ENCODE data around the gene CETN2.
A peak's percentile ranks its signal among the peaks of the same experiment; 100 is the strongest.
"Not testable (repeated sequence)": the region's sequence is repeated elsewhere in the genome, so short reads cannot be mapped to it uniquely, and the experiment has no call there.

The CETN2 gene

DNA sequence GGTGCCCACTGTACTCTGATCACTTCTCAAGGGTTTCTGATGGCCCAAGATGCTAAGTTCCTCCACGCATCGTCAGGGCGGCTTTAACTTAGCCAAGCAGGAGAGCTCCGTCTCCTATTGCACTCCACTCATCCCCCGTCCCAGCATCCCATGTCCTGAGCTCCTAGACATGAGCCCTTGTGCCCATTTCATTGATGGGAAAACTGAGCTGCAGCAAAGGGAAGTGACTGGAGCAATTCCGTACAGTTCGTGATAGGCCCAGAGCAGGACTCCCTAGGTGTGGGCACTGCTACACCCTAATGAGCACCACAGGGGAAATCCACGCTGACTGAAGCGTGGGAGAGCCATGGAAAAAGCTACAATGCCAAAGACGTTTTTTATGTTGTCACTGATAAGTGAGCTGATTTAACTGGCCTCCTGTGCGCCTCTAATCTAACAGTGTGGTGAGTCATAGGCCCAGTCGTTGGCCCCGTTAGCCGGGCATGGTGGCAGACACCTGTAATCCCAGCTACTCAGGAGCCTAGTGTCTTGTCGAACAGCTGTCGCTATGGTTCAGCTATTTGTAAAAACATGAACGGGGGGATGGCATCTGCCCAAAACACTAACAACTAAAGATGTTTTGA lies 15.2 kb upstream of the CETN2 start:
- ATAC-seq (no peak), DNase-seq (ENCODE audit: low spot score in 2 of 2) (no peak)
- H3K27ac Mint-ChIP-seq, result no peak overlapping the region
- H3K4me3 Mint-ChIP-seq, result no peak overlapping the region
- H3K9me3 Mint-ChIP-seq, result no peaks in the 10 kb centered on the region
- H3K4me1 Mint-ChIP-seq, result no peaks in the 10 kb centered on the region
- H3K36me3 Mint-ChIP-seq, result peaks cover 13% of the 10 kb centered on the region

DNA sequence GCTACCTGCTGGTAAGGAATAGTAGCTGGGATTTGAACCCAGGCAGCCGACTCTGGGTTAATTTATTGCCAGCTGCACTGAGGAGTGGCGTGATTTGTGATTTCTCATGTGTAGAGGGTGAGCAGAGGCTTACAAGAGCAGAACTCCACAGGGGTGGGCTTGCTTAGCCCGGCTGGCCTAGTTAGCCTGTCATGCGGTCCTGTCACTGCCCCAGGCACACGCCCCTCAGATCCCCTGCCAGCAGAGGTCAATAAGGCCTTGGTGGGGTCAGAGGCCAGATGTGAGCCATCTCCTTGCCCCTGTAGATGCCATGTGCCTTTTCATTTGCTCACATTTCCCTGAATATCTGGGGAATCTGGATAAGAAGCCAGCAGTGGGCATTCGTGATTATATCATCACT lies 13.7 kb upstream of the CETN2 start:
- H3K27ac Mint-ChIP-seq, result no peak overlapping the region
- no peaks in the 10 kb centered on the region for H3K9me3 Mint-ChIP-seq
- ATAC-seq, result no peak
- H3K36me3 Mint-ChIP-seq, result peaks cover 9% of the 10 kb centered on the region
- H3K4me3 Mint-ChIP-seq, result no peak overlapping the region
- no peak for DNase-seq (ENCODE audit: low spot score in 2 of 2)
- peaks cover 5% of the 10 kb centered on the region for H3K4me1 Mint-ChIP-seq

DNA sequence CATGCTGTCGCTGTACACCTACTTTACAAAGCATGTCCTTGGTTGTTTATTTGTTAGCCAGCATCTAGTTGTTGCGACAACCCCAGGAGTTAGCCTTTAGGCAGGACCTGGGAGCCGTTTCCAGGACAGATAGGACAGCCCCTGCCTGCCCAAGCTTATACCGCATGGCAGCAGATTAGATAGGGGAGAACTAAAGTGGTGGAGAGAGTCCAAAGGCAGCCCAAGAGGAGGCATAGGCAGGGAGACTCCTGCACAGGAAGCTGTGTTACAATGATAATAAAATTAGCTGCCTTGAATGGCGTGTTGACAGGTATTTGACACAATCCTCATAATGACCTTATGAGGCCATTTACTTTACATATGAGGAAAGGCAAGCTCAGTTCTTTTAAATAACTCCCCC lies 13.3 kb upstream of the CETN2 start:
- no peaks in the 10 kb centered on the region for H3K9me3 Mint-ChIP-seq

DNA sequence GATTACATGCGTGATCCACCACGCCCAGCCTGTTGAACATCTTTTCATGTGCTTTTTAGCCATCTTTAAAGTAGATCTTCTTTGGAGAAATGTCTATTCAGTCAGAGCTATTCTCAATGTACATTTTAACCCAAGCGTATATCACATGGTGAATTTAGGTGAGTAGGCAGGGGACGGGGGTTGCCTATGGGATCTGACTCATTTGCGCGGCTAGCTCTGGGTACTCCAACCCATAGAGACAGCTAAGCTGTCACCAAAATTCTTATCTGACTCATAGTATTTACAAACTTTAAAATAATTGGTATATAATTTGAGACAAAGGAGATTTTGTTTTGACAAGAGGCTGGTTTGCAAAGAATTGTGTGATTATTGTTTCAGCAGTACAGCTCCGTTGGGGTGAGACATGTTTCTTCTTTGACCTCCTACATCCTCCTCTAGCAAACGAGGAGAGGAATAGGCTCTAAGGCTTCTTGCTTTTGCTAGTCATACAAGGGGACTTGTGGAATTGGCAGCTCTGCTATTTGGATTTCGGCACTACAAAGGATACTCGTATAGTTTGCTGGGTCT lies 12.3 kb upstream of the CETN2 start:
- peaks cover 15% of the 10 kb centered on the region for H3K4me1 Mint-ChIP-seq
- no peak overlapping the region for H3K4me3 Mint-ChIP-seq
- peaks cover 4% of the 10 kb centered on the region for H3K36me3 Mint-ChIP-seq
- H3K9me3 Mint-ChIP-seq, result no peaks in the 10 kb centered on the region
- no peak for ATAC-seq
- H3K27ac Mint-ChIP-seq, result no peak overlapping the region
- no peak for DNase-seq (ENCODE audit: low spot score in 2 of 2)

More for the DNA sequence above, 13.3 kb upstream of the CETN2 start:
- no peak for ATAC-seq
- H3K4me3 Mint-ChIP-seq, result no peak overlapping the region
- peaks cover 9% of the 10 kb centered on the region for H3K36me3 Mint-ChIP-seq
- H3K27ac Mint-ChIP-seq, result no peak overlapping the region
- H3K4me1 Mint-ChIP-seq, result peaks cover 5% of the 10 kb centered on the region
- no peak for DNase-seq (ENCODE audit: low spot score in 2 of 2)

DNA sequence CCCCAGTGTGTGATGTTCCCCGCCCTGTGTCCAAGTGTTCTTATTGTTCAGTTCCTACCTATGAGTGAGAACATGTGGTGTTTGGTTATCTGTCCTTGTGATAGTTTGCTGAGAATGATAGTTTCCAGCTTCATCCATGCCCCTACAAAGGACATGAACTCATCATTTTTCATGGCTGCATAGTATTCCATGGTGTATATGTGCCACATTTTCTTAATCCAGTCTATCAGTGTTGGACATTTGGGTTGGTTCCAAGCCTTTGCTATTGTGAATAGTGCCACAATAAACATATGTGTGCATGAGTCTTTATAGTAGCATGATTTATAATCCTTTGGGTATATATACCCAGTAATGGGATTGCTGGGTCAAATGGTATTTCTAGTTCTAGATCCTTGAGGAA lies 4.9 kb upstream of the CETN2 start:
- not testable (repeated sequence) for H3K9me3 Mint-ChIP-seq; ATAC-seq; DNase-seq (ENCODE audit: low spot score in 2 of 2); H3K27ac Mint-ChIP-seq; H3K4me3 Mint-ChIP-seq
- peaks cover 12% of the 10 kb centered on the region for H3K36me3 Mint-ChIP-seq
- peaks cover 42% of the 10 kb centered on the region for H3K4me1 Mint-ChIP-seq

DNA sequence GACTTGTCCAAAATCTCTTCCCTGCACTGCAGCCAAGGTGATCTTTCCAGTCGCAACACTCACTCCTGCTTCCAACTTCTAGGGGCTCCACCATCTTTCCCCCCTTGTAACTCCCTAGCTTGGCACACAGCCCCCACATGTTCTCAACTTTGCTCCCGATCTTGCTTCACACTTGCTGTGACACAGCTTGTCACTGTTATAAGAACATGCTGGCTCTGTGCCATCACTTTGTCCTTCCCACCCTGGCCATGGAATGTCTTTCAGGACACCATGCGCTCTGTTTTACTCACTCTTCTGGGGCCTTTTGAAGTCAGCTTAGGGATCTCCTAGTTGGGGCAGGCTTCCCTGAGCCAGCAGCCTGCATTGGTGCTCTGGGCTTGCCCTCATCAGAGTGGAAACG lies 2.8 kb upstream of the CETN2 start:
- H3K4me3 Mint-ChIP-seq, result no peak overlapping the region

DNA sequence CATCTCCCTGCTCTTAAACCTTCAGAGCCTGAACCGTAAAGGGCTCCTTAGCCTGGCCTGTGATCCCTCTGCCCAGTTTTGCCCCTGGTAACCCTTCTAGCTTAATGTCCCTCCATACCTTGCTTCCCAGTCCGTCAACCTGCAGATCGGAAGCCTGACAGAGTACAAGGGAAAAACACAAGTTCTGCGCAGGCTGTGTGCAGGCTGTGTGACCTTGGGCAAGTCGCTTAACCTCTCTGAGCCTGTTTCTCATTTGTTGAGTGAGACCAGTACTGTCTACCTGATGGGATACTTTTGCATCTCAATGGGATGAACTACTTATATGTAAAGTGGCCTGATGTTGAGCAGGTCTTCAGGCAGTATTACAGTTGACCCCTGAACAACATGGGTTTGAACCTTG lies 2.0 kb upstream of the CETN2 start:
- no peaks in the 10 kb centered on the region for H3K9me3 Mint-ChIP-seq
- no peak for ATAC-seq
- peaks cover 12% of the 10 kb centered on the region for H3K36me3 Mint-ChIP-seq
- H3K27ac Mint-ChIP-seq, result no peak overlapping the region
- DNase-seq (ENCODE audit: low spot score in 2 of 2), result no peak
- H3K4me3 Mint-ChIP-seq, result peak overlapping the region; percentile 89
- H3K4me1 Mint-ChIP-seq, result peaks cover 32% of the 10 kb centered on the region

More for the DNA sequence above, 2.8 kb upstream of the CETN2 start:
- no peak for DNase-seq (ENCODE audit: low spot score in 2 of 2)
- no peak for ATAC-seq
- H3K27ac Mint-ChIP-seq, result no peak overlapping the region
- H3K36me3 Mint-ChIP-seq, result peaks cover 12% of the 10 kb centered on the region
- no peaks in the 10 kb centered on the region for H3K9me3 Mint-ChIP-seq
- H3K4me1 Mint-ChIP-seq, result peaks cover 37% of the 10 kb centered on the region

DNA sequence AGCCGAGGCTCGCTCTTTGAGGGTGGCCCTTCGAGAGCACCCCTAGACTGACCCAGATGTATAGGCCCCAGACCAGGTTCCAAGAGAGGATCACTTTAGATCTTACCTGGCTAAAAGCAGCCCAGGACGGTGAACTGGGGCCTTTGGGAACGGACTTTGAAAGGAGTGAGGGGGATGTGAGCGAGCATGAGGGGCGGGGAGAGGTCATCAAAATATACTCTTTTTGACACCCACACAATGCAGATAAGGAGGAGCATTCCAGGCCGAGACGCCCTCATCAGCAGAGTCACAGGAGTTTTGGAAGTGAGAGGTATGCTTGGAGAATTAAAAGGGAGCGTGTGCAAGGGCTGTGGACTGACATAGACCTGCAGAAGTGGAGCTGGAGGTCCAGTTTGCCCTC lies 834 bp upstream of the CETN2 start:
- peak overlapping the region; percentile 89 for H3K4me3 Mint-ChIP-seq
- ATAC-seq (no peak), DNase-seq (ENCODE audit: low spot score in 2 of 2) (no peak)
- H3K9me3 Mint-ChIP-seq, result no peaks in the 10 kb centered on the region
- H3K4me1 Mint-ChIP-seq, result peaks cover 32% of the 10 kb centered on the region
- H3K36me3 Mint-ChIP-seq, result peaks cover 12% of the 10 kb centered on the region
- peak overlapping the region; percentile 95 for H3K27ac Mint-ChIP-seq

DNA sequence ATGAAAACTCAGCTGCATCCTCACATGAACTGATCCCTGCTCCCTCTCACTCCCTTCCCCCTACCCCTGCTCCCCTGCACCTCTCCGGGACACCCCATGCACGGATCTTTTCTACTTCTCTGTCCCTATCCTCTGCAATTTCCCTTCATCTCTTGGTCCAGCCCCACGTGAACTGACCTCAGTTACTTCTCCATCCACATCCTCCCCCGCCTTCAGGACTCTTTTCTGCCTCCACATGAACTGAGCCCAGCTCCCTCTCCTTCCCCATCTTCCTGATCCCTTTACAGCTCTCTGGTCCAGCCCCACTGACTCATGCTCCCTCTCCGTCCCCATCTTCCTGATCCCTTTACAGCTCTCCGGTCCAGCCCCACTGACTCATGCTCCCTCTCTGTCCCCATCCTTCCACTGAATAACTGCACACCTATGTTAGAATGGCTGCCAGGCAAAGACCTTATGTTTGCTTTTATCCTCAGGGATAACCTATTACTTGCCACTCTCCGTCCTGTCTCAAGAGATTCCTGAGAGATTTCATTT lies 5.6 kb downstream of the CETN2 start:
- ATAC-seq, result no peak
- no peak for DNase-seq (ENCODE audit: low spot score in 2 of 2)
- H3K4me3 Mint-ChIP-seq, result no peak overlapping the region
- no peaks in the 10 kb centered on the region for H3K36me3 Mint-ChIP-seq
- no peaks in the 10 kb centered on the region for H3K4me1 Mint-ChIP-seq
- no peak overlapping the region for H3K27ac Mint-ChIP-seq
- H3K9me3 Mint-ChIP-seq, result no peaks in the 10 kb centered on the region

DNA sequence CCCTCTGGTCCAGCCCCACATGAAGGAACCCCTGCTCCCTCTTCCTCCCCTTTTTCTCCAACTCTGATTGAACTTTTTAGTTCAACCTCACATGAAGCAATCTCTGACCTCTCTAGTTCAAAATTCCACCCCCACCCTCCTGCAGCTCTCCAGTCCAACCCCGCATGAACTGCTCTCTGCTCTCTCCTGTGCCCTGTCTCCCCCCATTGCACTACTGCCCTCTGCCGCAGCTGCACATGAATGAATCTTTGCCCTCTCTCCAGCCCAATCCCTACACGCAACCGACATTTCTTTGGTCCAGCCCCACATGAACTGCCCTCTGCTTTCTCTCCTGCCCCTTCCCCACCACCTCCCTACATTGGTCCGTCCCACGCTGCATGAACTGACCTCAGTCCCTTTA lies 6.9 kb downstream of the CETN2 start:
- Mint-ChIP-seq H3K36me3 (no peaks in the 10 kb centered on the region), H3K9me3 (no peaks in the 10 kb centered on the region), H3K4me1 (no peaks in the 10 kb centered on the region), H3K4me3 (no peak overlapping the region), H3K27ac (no peak overlapping the region)
- ATAC-seq, result no peak
- no peak for DNase-seq (ENCODE audit: low spot score in 2 of 2)

DNA sequence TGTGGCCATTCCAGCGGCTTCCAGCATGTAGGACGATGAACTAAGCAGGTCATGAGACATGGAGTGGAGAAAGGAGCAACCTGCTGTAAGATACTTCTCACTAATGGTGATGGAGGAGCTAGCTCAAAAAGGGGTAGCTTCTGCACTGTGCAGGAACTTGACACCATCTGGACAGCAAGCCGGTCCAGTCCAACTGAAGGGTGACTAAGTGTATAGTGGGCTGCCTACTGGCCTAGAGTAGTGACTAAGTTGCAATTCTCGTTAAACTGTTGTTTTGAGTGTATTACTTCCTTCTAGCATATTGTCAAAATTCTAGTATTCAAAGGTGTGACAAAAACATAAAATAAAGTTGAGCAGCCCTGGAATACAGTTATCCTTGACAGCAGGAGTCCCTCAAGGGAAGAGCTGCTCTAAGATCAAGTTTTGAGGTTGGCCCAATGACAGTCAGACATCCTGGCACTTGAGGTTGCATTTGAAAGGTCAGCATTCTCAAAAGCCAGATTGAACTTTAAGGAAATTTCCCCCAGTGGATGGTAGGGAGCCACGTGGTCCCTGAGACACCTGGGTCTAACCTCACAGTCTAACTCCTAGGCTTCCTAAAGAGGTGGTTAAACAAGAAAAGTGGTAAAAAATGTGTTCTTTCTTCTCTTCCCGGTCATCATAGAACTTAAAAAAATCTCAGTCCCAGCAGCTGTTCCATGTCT lies 8.0 kb downstream of the CETN2 start:
- Mint-ChIP-seq H3K36me3 (no peaks in the 10 kb centered on the region), H3K9me3 (no peaks in the 10 kb centered on the region), H3K4me3 (no peak overlapping the region), H3K27ac (no peak overlapping the region), H3K4me1 (no peaks in the 10 kb centered on the region)
- ATAC-seq, result no peak
- no peak for DNase-seq (ENCODE audit: low spot score in 2 of 2)

DNA sequence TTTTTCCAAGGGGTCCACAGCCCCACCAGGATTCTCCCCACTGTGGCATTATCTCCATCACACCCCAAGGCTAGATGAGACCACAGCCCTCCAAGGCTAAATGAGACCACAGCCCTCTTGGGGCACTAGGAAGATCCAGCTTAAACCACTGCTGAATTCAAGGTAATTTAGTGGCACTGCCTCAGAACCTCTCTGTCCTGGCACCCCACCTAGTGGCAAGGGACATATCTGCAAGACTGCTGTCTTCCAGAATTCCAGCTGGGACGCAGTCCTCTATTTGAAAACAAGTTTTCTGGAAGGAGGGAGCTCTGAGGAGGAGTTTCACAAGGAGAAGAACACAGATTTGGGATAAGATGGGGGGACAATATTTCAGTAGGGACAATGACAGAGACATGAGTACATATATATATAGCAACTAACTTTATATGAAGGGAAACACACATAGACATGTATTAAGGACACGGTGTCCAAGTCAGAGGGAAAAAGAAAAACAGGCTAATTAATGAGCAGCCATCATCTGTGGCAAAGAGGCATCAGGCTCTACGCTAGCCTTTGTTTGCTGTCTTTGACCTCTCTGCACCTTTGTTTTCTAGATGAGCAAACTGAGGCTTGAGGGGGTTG lies 9.3 kb downstream of the CETN2 start:
- ATAC-seq (no peak), DNase-seq (ENCODE audit: low spot score in 2 of 2) (no peak)
- Mint-ChIP-seq H3K9me3 (no peaks in the 10 kb centered on the region), H3K36me3 (no peaks in the 10 kb centered on the region), H3K4me1 (no peaks in the 10 kb centered on the region), H3K4me3 (no peak overlapping the region), H3K27ac (no peak overlapping the region)

DNA sequence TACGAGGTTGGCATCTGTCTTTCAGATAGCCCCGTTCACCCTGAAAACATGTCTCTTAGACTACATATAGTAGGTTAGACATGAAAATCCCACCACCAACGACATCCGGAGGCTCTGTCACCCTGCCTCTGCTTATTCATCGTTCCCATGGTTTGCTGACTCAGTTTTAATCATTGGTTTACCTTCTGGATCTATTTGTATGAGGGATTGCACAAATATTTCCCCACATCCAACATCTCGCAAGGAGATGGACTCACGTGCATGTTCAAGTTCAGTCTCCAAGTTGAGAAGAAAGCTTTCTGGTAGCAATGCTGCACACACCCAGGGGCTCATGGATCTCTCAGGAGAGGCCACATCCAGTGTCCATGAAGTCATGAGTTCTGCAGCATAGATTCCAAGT lies 10.8 kb downstream of the CETN2 start:
- DNase-seq (ENCODE audit: low spot score in 2 of 2) (no peak), ATAC-seq (no peak)
- Mint-ChIP-seq H3K36me3 (no peaks in the 10 kb centered on the region), H3K4me1 (no peaks in the 10 kb centered on the region), H3K9me3 (no peaks in the 10 kb centered on the region), H3K4me3 (no peak overlapping the region), H3K27ac (no peak overlapping the region)

DNA sequence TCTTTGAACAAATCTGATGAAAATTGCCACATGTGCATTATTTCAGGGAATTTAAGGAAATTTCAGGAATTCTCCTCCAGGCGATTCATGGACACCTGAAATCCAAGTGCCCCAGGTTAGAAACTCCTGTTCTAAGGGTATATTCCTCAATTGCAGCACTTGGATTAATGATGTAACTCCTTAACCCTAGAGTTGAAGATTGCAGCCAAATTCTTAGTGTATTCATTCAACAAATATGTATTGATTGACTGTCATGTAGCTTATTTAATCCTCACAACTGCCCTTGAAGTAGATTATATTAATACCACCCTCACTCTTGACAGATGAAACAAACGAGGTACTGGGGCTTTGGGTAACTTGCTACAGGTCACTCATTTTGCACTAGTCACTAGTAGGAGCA lies 11.3 kb downstream of the CETN2 start:
- H3K27ac Mint-ChIP-seq, result no peak overlapping the region
- H3K36me3 Mint-ChIP-seq, result no peaks in the 10 kb centered on the region
- DNase-seq (ENCODE audit: low spot score in 2 of 2) (no peak), ATAC-seq (no peak)
- no peaks in the 10 kb centered on the region for H3K9me3 Mint-ChIP-seq
- H3K4me3 Mint-ChIP-seq, result no peak overlapping the region
- peaks cover under 1% of the 10 kb centered on the region for H3K4me1 Mint-ChIP-seq

DNA sequence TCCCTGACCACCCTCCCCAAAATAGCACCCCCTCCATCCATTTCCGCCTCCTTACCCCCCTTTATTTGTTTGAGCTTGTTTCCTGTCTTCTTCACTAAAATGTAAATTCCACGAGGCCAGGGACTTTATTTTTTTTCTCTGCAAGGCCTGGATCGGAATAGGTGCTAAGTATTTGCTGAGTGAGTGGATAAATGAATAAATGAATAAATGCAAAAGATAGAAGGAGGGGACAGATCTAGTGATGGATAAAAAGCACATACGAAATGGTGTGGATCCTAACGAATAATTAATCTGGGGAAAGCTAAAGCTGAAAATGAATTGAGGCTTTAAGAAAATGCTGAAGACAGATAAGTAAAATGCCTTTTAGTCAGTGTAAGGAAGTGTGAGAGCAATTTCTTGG lies 12.2 kb downstream of the CETN2 start:
- no peak overlapping the region for H3K27ac Mint-ChIP-seq
- H3K4me1 Mint-ChIP-seq, result peaks cover 8% of the 10 kb centered on the region
- ATAC-seq (no peak), DNase-seq (ENCODE audit: low spot score in 2 of 2) (no peak)
- H3K36me3 Mint-ChIP-seq, result no peaks in the 10 kb centered on the region
- H3K9me3 Mint-ChIP-seq, result no peaks in the 10 kb centered on the region
- no peak overlapping the region for H3K4me3 Mint-ChIP-seq
